Muscle of leg (tissue), 11 donors: ENCODE measurements around the gene NUCKS1. TPM values are rescaled to one million over a fixed set of nuclear protein-coding genes. Genes with fewer than 3 reads are reported as not detected.

Experiments used
- DNase-seq: peaks from one replicate; pipeline ENCODE4 v3.0.0; 2013
- H3K27ac ChIP-seq: one replicate; pipeline ENCODE4 v1.5.1; 2013; ENCODE audit warnings: mild to moderate bottlenecking, low read length, control low read depth
- H3K27me3 ChIP-seq: one replicate; pipeline ENCODE4 v1.6.1; 2013; ENCODE audit warnings: low read length; ENCODE audit not compliant: control insufficient read depth, insufficient read depth
- H3K36me3 ChIP-seq: one replicate; pipeline ENCODE4 v1.6.1; 2013; ENCODE audit warnings: low read length; ENCODE audit not compliant: control insufficient read depth, insufficient read depth
- H3K4me1 ChIP-seq: one replicate; pipeline ENCODE4 v1.6.1; 2013; ENCODE audit warnings: low read length; ENCODE audit not compliant: control insufficient read depth, insufficient read depth
- H3K4me3 ChIP-seq: one replicate; pipeline ENCODE4 v1.5.1; 2013; ENCODE audit warnings: low read length, control low read depth
- H3K9me3 ChIP-seq: replicated peaks from 2 replicates; pipeline ENCODE4 v1.6.1; 2013; ENCODE audit warnings: low read depth, low read length; ENCODE audit not compliant: control insufficient read depth
- WGBS: methylation state at CpG from one replicate; pipeline ENCODE4 v1.1.5; 2013; ENCODE audit warnings: missing lambda C conversion rate; ENCODE audit not compliant: insufficient coverage; 5-methylcytosine and 5-hydroxymethylcytosine counted together
- polyA plus RNA-seq, 8 donors: library from polyadenylated mRNA; unstranded; fragments of 120-200 nt; gene quantifications; one replicate each; pipeline versions ENCODE4 v1.2.1 to v1.2.3, GENCODE V29; 2013; ENCODE audit warnings: inconsistent platforms in 1 of 8, low replicate concordance in 1 of 8; ENCODE audit not compliant: insufficient read length in 8 of 8, insufficient read depth in 1 of 8
- total RNA-seq: library from RNA; stranded (reverse); fragments of 120-200 nt; gene quantifications from one replicate; pipeline ENCODE4 v1.2.4, GENCODE V29; 2013

NUCKS1 gene
- total and polyA plus RNA-seq, 9 donors: 160 to 284 (median 240) TPM

DNA sequence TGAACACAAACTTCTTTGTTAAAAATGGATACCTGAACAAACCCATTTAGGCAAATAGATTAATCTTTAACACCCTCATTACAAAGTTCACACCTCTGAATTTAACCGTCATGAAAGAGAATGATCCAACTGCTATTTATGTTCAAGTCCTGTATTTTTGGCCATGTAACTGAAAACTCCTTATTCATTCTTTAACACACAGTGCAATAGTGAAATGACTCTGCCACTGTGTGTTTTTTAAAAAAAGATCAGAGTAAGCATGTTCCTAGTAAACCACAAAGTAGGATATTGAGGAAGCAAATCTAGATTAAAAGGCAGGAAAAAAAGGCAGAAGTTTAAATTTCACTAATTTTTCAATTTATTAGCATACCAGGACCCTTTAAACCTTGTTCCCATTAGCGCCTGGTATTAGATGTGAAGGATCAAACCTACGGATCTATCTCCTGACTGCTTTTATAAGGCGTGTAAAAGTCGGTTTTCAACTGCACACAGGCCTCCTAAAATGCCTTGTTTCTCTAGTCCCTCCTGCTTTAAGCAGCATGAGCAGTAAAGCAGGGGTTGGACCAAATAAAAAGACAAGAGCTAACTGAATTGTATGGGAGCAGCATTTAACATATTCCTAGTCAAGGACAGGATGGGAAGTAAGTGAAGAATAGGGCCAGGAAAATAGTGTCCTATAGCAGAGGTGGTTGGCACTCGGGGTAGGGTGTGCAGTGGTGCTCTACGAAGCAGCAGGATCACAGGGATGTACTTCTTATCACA is 33.4 kb downstream of the NUCKS1 start:
- 90% methylated on average over 2 of the region's 7 CpGs for WGBS

DNA sequence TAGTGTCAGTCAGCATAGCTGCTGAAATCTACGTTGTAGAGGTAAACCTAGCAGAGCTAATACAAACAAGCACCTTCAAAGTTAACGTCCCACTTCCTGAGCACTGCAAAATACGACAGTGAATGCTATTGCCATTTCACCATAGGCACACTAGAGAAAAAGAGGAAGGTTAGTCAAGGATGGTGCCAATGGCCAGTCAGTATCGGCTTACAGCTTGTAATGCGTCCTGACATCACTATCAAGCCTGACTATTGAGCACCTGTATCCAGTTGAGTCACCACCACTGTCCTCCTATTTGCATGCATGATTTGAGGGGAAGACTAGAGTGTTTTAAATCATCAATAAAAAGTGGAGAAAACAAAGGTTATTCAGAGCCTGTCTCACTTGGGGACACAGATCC is 34.4 kb downstream of the NUCKS1 start:
- Histone ChIP-seq H3K36me3 (peaks cover 33% of the 10 kb centered on the region), H3K9me3 (no peaks in the 10 kb centered on the region), H3K4me1 (no peaks in the 10 kb centered on the region), H3K27me3 (no peaks in the 10 kb centered on the region), H3K27ac (no peak overlapping the region), H3K4me3 (no peak overlapping the region)
- WGBS: 100% methylated on average over 1 of the region's 5 CpGs
- no peak for DNase-seq

More for the DNA sequence above, 33.4 kb downstream of the NUCKS1 start:
- Histone ChIP-seq H3K27ac (no peak overlapping the region), H3K9me3 (no peaks in the 10 kb centered on the region), H3K4me3 (no peak overlapping the region), H3K4me1 (no peaks in the 10 kb centered on the region), H3K27me3 (no peaks in the 10 kb centered on the region), H3K36me3 (peaks cover 32% of the 10 kb centered on the region)
- no peak for DNase-seq

DNA sequence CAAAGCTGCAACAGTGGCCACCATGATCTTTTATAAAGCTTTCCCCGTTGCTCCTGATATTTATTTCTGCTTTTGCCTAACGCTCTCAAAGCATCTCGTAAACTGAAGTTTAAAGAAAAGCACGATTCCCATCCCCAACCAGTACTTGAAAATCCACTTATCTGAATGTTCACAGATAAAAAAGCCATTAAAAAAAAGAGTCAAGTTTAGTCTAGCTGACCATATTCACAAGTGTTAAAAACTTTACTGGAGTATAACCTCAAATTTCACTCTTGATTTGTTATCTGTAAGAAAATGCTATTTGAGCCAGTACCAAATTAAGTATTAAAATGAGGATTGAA is 35.1 kb downstream of the NUCKS1 start:
- no peaks in the 10 kb centered on the region for H3K4me1 ChIP-seq
- DNase-seq: no peak
- H3K9me3 ChIP-seq: no peaks in the 10 kb centered on the region
- H3K27ac ChIP-seq: no peak overlapping the region
- WGBS: 69% methylated on average over 3 of the region's 4 CpGs
- no peaks in the 10 kb centered on the region for H3K27me3 ChIP-seq
- peaks cover 28% of the 10 kb centered on the region for H3K36me3 ChIP-seq
- H3K4me3 ChIP-seq: no peak overlapping the region

DNA sequence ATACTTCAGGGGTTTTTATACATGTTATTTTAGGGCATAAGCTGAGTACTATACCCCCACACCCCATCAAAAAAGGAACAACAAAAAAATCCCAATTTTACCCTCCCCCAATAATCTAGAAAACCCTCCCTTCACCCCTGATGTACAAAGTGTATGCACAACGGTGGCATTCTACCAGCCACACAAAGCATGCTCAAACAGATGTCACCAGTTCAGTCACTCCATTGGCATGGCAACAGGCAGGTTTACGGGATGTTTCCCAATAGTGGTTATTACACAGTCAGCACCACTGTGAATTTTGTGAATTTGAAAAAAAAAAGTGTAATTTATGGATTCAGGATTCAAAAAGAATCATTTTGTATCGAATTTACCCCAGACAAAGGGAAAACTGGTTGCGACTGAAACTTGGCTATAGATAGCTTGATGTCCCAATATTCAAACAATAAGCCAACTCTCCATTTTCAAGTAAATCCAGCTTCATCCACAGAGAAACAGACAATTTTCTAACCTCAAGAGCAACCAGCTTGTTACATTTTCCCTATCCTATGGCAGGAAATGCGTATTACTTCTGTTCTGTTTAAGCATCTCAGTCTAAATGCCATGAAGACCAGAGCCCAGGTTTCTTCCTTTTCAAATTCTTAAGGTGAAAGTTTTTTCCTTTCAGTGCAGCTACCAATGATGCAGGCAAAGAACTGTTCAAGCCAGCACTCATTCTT is 35.6 kb downstream of the NUCKS1 start:
- DNase-seq: no peak
- no peak overlapping the region for H3K27ac ChIP-seq
- peaks cover 28% of the 10 kb centered on the region for H3K36me3 ChIP-seq
- no peaks in the 10 kb centered on the region for H3K9me3 ChIP-seq
- 55% methylated on average over 3 of the region's 5 CpGs for WGBS
- no peak overlapping the region for H3K4me3 ChIP-seq
- no peaks in the 10 kb centered on the region for H3K27me3 ChIP-seq
- peaks cover 3% of the 10 kb centered on the region for H3K4me1 ChIP-seq

DNA sequence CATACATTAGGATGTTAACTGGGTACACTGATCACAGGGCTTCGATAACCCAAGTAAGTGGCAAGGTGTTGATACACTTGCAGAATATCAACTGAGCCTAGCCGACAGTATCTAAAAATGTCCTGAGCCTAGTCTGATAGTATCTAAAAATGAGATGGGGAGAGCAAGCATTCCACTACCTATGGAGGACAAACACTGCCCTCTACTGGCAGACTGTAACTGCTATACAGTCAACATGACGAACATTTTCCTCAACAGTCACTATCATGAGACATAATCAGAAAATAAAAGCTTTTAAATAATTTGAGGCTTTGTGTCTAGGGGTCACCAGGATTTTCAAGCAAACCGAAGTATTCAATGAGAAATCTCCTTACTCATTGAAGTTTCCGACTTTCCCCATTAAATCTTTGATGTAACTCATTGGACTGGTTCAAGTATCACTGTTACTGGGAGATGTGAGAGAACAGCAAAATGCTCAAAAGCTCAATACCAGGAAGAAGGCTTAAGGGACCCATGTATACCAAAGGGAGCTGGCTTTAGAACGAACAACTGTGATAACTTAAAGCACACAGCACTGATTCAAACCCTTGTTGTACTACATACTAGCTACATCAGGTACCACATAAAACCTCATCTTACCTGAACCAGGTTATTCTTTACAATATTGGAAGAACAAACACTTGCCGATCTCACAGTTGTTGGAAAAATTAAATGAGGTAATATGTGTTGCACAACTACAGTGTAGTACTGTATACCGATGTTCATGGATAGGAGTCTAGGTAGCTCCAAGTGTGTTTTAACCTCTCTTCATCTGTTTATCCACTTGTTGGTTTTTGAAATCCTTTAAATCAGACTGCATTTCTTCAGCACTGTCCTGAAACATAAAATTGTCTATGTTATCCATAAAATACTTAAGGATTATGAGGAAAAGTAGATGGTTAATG is 38.6 kb downstream of the NUCKS1 start:
- peak; percentile 85 for DNase-seq
- 67% methylated on average over 1 of the region's 8 CpGs for WGBS
- Histone ChIP-seq H3K27me3 (no peaks in the 10 kb centered on the region), H3K4me1 (peaks cover 12% of the 10 kb centered on the region), H3K4me3 (no peak overlapping the region), H3K36me3 (peaks cover 17% of the 10 kb centered on the region), H3K27ac (no peak overlapping the region), H3K9me3 (no peaks in the 10 kb centered on the region)

DNA sequence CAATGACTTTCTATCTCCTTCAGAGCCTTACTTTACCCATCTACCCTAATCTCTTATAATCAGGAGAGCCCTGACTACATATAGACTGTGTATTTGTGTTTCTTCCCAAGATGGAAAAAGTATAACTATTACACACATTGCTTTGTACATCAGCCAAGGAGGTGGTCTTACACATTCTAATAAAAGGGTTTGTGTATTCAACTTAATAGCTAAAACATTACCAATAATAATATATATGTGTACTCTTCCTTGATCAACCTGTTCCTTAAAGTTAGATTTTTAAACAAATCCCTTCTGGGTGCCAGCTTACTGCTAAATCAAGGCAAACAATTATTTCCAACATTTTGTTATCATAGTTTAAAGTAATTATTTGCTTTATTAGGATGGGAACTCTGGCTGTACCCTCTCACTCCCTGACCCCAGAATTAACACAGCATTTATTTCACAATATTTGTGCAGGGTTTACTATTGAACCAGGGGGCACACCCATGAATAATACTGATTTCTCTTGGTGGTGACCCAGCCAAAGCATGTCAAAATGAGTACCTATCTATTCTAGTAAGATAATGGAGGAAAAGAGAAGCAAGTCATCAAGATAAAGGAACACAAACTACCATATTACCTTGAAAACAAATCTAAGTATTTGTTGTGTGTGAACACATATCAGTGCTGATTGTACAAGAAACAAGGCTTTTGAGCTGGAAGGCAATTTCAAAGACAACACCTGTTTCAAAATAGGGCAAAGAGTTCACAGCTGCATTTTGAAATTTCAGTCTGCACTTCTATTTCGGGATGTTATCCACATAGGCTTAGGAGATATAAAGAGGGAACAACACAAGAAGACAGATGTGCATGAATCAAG is 39.5 kb downstream of the NUCKS1 start:
- Histone ChIP-seq H3K27ac (no peak overlapping the region), H3K9me3 (no peaks in the 10 kb centered on the region), H3K4me3 (no peak overlapping the region), H3K4me1 (peaks cover 12% of the 10 kb centered on the region), H3K36me3 (peaks cover 14% of the 10 kb centered on the region), H3K27me3 (no peaks in the 10 kb centered on the region)
- DNase-seq: no peak
- no CpG with 5 or more reads among the region's 1 CpG for WGBS

DNA sequence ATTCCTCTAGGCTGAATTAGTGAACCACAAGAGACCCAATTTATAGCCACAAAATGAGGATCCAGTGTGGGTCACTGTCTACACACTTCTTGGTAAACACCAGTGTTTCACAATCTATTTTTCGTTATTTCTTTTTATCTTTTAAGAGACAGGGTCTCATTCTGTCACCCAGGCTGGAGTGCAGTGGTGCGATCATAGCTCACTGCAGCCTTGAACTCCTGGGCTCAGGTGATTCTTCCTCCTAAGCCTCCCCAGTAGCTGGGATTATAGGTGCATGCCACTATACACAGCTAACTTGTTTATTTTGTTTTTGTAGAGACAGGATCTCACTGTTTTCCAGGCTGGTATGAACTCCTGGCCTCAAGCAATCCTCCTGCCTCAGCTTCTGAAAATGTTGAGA is 40.3 kb downstream of the NUCKS1 start:
- Histone ChIP-seq H3K9me3 (no peaks in the 10 kb centered on the region), H3K27ac (no peak overlapping the region), H3K36me3 (peaks cover 13% of the 10 kb centered on the region), H3K27me3 (no peaks in the 10 kb centered on the region), H3K4me3 (no peak overlapping the region), H3K4me1 (peaks cover 12% of the 10 kb centered on the region)
- no peak for DNase-seq
- WGBS: 100% methylated on average over 1 of the region's 2 CpGs

DNA sequence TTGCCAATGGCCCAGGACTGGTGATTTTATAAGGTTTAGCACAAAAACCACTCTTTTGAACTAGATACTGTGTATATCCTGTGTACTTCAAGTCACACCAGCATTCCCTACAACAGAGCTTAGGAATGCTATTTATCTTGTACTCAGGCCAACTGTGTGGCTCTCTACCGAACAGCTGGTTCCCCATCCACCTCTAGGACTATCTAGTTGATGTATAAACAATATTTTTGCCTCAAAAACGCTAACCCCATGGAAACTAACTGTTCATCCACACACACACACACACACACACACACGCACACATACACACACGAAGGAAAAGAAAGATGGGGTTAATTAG is 41.0 kb downstream of the NUCKS1 start:
- peak; percentile 37 for DNase-seq
- WGBS: no CpG with 5 or more reads among the region's 4 CpGs
- Histone ChIP-seq H3K27ac (peak overlapping the region; percentile 69), H3K9me3 (no peaks in the 10 kb centered on the region), H3K4me3 (no peak overlapping the region), H3K27me3 (no peaks in the 10 kb centered on the region), H3K36me3 (peaks cover 9% of the 10 kb centered on the region), H3K4me1 (peaks cover 12% of the 10 kb centered on the region)

DNA sequence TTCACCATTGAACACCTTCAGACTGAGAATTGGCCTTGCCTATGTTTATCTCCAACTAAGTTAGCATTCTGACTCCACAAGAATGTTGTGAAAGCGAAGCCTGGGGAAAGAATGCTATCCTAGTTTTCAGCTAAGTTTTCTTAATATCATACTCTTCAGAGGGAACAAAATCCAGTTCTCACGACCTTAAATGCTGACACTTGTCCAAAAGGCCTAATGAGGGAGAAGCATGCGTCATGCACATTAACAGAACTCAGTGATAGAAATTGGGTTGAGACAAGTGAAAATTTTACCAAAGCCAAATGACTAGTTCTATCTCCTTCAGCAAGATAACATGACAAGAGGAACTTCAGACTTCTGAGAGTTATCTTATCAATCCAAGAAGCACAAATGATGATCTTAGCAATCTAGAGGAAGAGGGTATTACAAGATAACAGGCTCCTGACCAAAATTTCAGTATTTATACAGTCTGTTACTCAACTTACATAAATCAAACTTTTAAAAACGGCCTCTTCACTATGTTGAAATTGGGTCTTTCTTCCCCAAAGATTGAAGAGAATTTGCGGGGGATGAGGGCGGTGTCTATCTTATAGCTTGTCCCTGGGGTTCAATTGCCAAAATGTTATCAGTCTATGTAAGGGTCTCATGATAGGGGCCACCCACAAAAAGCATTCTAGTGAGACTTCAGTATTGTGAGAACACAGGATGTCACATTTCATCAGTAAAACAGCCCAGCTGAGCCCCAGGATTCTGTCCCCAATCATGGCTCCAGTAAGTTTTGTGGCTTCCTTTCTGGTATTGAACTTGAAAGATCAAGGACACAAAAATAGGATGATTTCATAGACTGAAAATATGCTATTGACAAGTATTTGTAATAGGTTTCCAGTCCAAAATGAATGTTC is 43.1 kb downstream of the NUCKS1 start:
- peaks cover 9% of the 10 kb centered on the region for H3K36me3 ChIP-seq
- no CpG with 5 or more reads among the region's 6 CpGs for WGBS
- DNase-seq: peak; percentile 45
- no peaks in the 10 kb centered on the region for H3K27me3 ChIP-seq
- peaks cover 13% of the 10 kb centered on the region for H3K4me1 ChIP-seq
- no peak overlapping the region for H3K4me3 ChIP-seq
- H3K9me3 ChIP-seq: no peaks in the 10 kb centered on the region
- H3K27ac ChIP-seq: no peak overlapping the region
